Mammary epithelial cell (primary cell): ENCODE measurements around the gene IGSF11.

ENCODE experiments used
- EZH2 ChIP-seq: IDR thresholded peaks from 2 replicates; pipeline ENCODE4 v1.6.1; 2012; ENCODE audit warnings: low read length, inconsistent platforms, borderline replicate concordance
- TF ChIP-seq, protein P1 (sequence below), 2 donors: IDR thresholded peaks in 1 of 2; conservative IDR thresholded peaks in 1 of 2; 2 replicates each; pipeline ENCODE4 v1.5.1; 2011 to 2012; ENCODE audit warnings: inconsistent platforms in 2 of 2, low read length in 2 of 2, mild to moderate bottlenecking in 2 of 2, control low read depth in 1 of 2, low read depth in 1 of 2; ENCODE audit not compliant: insufficient read depth in 1 of 2; ENCODE audit errors: extremely low read depth in 1 of 2

DNA sequence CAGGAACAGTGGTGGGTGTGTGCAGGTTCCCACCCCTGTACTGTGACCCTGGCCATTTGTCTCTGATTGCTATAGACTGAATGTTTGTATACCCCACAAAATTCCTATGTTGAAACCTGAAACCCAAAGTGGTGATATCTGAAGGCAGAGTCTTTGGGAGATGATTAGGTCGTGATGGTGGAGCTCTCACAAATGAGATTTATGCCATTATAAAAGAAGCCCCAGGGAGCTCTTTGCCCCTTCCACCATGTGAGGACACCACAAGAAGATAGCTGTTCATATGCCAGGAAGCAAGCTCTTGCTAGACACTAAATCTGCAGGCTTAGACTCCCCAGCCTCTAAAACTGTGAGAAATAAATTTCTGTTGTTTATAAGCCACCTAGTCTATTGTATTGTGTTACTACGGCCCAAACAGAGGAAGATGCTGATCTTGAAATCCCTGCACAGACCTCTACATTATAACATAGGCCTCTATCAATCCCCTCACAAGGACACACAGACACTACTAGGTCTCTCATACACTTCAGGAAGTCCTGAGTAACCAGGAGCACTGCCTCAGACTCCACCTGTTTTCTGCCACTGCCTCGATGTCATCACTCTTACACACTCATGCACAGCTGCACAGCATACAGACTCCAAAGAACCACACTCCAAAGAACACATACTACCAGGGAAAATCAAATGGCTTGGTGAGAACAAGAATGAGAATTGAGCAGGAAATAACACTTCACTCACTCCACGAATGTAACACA lies 14.7 kb downstream of the IGSF11 start:
- TF ChIP-seq, protein P1, sequence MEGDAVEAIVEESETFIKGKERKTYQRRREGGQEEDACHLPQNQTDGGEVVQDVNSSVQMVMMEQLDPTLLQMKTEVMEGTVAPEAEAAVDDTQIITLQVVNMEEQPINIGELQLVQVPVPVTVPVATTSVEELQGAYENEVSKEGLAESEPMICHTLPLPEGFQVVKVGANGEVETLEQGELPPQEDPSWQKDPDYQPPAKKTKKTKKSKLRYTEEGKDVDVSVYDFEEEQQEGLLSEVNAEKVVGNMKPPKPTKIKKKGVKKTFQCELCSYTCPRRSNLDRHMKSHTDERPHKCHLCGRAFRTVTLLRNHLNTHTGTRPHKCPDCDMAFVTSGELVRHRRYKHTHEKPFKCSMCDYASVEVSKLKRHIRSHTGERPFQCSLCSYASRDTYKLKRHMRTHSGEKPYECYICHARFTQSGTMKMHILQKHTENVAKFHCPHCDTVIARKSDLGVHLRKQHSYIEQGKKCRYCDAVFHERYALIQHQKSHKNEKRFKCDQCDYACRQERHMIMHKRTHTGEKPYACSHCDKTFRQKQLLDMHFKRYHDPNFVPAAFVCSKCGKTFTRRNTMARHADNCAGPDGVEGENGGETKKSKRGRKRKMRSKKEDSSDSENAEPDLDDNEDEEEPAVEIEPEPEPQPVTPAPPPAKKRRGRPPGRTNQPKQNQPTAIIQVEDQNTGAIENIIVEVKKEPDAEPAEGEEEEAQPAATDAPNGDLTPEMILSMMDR (conservative IDR thresholded peaks at IDR 0.05 in 1 of 2, IDR thresholded peaks at IDR 0.05 in 1 of 2; ENCODE audit: extremely low read depth in 1 of 2, insufficient read depth in 1 of 2, low read depth in 1 of 2, low read length in 2 of 2): no peak
- TF ChIP-seq EZH2: no peak
